HG03097 (cell line): ENCODE results near the gene CBLIF.
A peak's percentile ranks its signal among the peaks of the same experiment; 100 is the strongest.
"Not testable (repeated sequence)": the region's sequence is repeated elsewhere in the genome, so short reads cannot be mapped to it uniquely, and the experiment has no call there.

Source experiments
- ATAC-seq: cut with Tn5 transposase; IDR thresholded peaks from one replicate; pipeline ENCODE4 v1.9.1; 2021; ENCODE audit not compliant: unreplicated experiment, low FRiP score

Gene CBLIF

DNA sequence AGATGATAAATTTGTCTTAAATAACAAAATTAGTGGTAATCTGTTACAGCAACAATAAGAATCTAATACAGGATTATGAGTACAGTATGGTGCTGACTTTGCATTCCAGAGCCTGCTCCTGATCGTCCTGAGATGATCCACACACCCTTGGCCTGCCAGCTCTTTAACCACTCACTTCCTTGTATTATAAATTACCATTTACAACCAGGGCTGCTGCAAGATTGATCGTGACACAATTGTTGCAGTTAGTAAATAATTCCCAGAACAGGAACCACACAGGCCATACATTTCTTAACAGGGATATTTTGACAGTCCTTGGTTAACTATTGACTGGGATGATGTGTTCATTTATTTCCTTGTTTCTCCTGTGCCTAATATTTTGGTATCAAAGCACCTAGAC, 3.8 kb upstream of the CBLIF start:
- ATAC-seq, result no peak

DNA sequence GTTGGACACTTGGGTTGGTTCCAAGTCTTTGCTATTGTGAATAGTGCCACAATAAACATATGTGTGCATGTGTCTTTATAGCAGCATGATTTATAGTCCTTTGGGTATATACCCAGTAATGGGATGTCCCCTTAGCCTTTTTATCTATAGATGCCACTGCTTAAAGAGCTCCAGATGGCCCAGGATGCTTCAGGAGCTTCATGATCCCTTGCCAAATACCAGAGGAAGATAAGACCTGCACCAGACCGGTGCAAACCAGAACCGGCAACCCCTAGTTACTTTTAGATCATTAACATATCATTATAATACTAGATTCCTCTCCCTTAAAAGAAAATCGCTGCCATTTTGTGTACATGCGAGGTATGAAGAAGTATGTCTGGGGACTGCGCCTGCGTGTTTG, 3.1 kb upstream of the CBLIF start:
- not testable (repeated sequence) for ATAC-seq

DNA sequence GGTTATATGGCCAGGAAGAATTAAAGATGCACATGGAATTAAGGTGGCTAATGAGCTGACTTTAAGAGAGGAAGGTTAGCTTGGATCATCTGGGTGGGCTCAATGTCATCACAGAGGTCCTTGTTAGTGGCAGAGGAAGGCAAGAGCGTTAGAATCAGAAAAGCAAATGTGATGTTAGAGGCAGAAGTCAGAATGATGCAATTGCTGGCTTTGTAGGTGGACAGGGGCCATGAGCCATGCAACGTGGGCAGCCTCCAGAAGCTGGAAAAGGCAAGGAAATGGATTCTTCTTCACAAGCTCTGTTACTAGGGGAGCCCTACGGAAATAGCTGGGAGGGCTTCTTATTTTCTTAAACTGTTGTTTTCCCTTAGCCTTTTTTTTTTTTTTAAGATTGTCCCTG, 2.3 kb upstream of the CBLIF start:
- ATAC-seq, result no peak

DNA sequence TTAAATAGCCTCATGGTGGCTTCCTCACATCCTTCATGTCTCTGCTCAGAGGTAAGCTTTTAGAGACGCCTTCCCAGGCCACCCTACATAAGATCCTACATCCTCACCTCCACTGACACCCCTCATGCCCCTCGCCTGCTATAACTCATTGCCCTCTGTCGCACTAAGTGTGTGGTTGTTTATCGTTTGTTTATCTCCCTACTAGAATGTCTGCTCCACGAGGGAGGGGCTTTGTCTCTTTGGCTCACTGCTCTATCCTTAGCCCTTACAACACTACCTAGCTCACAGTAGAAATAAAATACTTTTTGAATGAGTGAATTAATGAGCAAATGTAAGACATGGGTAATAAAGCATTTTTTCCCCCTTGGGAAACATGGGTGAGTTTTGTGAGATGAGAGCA, 1.3 kb upstream of the CBLIF start:
- no peak for ATAC-seq

DNA sequence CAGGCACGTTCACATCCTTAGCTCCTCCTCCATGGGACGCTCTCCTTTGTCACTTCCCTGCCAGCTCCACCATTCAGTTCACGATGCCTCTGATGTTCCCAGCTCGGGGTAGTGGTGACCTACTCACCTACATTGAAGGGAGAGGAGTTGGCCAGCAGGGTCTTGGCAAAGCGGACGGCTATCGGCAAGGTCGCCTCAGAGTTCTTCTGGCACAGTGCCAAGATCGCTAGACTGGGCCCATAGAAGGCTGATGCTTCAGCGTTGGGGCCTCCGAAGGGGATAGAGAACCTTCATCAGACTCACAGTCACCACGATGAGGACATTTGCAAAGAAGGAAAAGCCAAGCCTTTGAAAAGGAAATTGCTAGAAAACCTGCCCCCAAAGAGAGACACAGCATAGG, 3.0 kb downstream of the CBLIF start:
- ATAC-seq, result no peak

DNA sequence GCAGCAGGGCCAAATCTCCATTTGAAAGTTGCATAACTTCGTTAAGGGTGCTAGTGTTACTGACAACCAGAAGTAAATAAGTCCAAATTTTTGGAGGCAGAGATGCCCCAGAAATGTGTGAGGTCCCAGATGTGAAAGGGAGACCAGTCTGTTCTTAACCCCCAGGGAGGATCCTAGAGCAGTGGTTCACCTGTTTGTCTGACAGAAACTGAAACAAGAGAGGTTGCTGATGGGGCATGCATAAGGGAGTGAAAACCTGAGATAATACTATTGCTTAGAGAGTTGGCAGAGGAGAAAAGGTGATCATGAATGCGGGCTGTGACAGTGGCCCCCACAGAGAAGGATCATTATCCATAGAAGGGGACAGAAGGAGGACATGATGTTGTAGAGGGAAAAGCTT, 3.8 kb downstream of the CBLIF start:
- ATAC-seq, result peak; percentile 67

DNA sequence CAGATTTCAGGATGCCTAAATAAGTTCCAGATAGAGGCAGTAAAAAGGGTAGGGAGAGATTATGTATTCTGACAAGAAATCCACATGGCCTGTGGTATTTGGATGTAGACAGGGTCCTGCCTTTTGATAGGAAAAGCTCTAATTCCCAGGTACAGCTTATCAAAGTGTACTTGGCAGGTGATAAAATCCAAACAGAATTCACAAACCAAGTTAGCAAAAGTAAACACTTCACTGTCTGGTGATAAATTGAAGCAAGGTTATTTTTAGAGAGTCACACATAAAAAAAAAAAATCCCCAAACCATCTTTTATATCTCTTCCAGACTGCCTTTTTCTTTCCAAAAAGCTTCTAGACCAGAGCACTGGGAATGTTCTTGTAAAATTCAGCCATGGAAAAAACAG, 5.7 kb downstream of the CBLIF start:
- no peak for ATAC-seq

DNA sequence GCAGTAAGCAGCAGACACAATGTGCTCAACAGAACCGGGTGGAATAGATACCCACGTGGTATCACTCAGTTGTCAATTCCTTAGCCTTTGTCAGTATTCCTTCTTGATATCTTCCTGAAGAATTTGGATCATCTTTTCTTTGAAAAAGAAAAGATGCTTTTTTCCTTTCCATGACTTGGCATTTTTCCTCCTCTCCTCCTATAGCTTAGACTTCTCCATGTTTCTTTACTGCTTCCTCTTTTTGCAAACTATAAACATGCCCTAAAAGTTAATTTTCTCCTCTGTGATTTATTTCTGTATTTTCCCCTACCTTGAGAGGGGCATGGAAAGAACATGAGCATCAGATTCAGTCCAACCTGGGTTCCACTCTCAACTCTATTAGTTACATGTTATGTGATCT, 11.7 kb downstream of the CBLIF start:
- ATAC-seq, result no peak

DNA sequence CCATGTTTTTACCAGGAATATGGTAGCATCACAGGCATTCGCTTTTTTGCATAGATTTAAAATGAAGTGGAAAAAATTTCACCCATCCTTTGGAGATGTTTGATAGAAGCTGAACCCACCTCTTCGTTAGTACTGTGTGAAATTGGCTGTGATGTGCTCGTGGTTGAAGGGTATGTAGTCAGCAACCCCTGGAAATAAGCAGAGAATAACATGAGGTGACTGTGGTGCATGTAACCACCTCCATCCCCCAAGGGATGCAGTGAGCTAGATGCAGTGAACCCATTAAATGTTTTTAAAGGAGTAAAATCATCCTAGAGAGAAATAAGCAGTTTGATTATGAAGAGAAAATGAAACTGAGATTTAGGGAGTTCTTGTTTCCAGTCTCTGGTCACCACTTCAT, 15.9 kb downstream of the CBLIF start:
- no peak for ATAC-seq

DNA sequence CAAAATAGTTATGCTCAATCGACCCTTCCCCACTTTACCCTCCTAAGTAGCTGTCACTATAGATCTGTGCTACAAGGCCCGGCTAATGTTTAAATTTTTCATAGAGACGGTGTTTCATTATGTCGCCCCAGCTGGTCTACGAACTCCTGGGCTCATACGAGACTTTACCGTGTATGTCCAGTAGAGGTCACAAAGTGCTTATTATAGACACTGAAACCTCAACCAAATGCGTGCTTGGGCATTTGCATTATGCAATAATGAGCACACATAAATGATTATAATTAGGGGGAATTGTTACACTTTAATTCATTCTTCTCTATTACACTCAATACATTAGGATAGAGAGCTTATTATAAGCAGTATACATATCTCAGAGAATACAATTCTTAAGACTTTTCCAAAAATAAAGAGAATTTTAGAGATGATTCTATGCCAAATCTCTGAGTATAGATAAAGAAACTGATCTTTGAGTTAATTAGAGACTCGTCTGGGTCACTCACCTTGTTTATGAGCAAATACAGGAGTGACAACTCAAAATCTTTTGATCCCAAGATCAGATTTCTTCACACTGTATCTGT, 22.2 kb downstream of the CBLIF start:
- ATAC-seq, result peak; percentile 69

DNA sequence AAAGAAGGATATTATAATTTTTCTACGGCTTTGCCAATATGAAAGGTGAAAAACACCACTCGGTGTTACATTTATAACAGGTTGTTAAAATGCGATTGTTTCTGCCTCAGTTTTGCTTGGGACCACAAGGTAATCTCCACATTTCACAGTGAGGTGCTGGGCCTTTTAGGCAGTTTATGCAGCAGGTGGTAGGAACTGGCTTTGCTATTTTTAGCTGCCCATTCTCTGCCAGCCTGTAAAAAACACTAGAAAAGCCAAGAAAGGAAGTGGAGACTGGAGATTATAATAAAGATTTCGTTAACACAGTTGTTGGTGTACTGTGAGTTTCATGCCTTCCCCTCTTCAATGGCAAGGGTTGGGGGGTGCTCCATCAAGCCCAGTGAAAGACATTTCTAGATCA, 26.7 kb downstream of the CBLIF start:
- ATAC-seq, result no peak

DNA sequence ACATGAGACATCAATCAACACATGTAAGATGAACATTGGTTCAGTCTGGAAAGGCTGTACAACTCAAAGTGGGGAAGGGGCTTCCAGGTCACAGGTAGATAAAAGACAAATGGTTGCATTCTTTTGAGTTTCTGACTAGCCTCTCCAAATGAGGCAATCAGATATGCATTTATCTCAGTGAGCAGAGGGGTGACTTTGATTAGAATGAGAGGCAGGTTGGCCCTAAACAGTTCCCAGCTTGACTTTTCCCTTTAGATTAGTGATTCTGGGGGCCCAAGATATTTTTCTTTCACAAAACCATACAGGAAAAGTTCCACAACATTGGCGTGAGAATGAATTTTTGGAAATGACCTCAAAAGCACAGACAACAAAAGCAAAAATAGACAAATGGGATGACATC, 28.9 kb downstream of the CBLIF start:
- not testable (repeated sequence) for ATAC-seq

DNA sequence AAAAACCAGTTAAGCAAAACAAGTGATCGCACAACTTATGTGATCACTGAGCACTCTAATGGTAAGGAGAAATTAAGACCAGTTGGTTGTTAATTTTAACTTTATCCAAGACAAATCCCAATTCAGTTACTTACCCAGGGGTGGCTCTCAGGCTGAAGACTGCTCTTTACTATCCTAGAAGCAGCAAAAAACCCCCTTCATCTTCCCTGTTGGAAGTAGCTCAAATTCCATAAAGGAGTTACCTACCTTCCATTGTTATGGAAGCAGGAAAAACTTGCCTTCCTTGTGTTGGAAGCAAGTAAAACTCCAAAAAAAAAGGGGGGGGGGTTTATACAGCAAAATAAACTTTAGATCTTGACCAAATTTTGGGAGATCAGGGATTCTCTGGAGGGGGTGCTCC, 29.5 kb downstream of the CBLIF start:
- ATAC-seq, result no peak

DNA sequence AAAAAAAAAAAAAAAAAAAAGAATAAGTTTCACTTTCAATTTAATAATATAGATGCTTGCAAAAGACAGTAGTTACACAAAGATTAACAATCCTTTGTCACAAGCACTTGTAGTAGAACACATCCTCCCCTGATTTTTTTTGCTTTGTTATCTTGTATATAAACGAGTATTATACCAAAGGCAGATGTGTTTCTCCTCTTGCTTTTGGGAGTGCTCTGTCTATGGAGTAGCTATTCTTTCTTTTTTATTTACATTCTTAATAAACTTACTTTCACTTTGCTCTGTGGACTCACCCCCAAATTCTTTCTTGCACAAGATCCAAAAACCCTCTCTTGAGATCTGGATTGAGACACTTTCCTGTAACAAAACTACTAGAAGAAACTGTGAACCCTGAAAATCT, 31.3 kb downstream of the CBLIF start:
- no peak for ATAC-seq

DNA sequence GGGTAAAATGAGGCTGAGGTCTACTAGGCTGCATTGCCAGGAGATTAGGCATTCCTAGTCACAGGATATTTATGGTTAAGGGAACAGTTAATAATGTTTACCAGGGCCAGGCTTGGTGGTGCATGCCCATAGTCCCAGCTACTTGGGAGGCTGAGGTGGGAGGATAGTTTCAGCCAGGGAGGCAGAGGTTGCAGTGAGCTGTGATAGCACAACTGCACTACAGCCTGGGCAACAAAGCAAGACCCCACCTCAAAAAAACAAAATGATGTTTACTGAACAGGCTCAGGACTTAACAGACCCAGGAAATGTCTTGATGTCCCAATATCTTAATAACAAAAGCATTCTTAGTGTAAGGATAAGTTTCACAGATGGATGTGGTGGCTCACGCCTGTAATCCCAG, 31.9 kb downstream of the CBLIF start:
- ATAC-seq, result no peak

DNA sequence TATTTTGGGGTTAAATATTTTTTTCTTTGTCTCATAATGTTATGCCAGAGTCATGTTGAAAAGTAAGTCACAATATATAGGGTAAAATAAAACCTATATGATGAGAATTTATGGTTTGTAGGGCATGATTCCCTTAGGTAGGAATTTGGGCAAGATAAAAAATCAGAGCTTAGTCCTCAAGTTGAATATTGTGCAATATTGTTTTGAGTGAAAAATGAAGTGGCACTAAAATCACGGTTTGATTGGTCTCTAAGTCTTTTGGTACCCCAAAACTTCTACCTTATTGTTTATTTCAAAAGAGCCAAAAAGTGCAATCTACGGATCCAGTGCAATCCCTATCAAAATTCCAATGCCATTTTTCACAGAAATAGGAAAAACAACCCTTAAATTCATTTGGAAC, 33.1 kb downstream of the CBLIF start:
- no peak for ATAC-seq

DNA sequence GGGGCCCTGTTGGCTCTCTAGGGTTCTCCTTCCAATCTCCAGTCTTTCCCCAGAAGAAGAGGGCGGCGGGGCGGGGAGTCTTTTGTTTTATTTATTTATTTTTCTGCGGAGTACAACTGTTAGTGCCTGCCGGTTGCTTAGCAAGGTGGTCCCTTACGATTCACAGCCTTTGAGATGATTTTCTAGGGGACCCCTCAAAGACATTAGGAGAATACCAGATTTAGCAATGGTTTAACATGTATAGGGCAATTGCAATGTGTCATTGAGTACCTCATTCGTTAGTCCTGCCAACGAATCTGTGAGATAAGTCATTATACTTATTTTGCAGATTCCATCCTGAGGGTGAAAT, 34.4 kb downstream of the CBLIF start:
- ATAC-seq, result no peak

DNA sequence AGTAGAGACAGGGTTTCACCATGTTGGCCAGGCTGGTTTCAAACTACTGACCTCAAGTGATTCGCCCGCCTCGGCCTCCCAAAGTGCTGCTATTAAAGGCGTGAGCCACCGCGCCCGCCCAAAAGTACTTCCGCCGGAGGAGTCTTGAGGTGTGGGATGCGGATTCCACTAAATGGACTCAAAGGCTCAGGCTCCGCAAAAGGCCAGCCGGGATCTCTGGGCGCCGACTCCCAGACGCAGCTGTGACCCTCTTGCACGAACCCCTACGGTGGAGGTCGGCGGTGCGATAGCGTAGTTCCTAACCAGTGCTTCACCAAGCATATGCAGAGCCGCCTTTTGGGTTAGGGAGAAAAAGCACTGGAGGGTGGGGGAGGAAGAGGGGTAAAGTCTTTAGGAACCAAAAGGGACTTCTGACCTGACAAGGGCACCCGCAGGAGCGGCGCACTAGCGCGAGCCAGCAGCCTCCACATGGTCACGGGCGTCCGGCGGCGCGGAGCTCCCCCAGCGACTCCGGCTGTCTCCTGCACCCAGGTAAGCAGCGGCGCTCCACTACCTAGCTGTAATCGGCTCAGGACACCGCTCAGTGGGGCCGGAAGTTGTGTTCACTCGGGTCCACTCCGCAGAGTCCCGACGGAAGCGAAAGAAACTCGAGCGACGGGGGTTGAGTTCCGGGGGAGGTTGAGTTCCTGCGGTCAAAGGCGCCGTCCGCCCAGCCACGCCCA, 34.9 kb downstream of the CBLIF start, which contains the start of gene MRPL16:
Gene MRPL16, minus strand, starts transcription at position 590 of the 722 bp plus-strand sequence. Its CDS starts 120 bp downstream, at position 470.
- ATAC-seq, result peak; percentile 95

DNA sequence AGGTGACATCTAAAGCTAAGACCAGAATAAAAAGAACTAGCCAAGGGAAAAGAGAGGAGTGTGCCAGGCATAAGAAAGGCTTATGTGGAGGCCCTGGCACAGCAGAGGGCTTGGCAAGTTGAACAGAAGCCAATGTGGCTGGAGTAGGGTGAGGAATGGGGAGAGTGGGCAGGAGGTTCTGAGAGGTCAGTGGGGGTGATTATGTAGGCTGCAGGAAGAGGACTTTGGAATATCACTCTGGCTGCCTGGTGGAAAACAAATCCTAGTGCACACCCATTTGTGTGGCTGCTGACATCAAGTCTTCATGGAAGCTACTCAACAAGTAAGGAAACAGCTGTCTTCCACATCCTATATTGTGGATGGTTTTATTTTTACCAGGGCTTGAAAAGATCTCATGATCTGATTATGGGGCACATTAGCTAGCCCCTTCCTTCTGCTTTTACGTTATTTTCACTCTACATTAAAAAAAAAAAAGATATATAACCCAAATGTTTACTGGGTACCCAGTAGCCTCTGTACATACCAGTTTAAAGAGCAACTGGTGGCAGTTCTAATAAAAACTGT, 38.2 kb downstream of the CBLIF start:
- no peak for ATAC-seq

DNA sequence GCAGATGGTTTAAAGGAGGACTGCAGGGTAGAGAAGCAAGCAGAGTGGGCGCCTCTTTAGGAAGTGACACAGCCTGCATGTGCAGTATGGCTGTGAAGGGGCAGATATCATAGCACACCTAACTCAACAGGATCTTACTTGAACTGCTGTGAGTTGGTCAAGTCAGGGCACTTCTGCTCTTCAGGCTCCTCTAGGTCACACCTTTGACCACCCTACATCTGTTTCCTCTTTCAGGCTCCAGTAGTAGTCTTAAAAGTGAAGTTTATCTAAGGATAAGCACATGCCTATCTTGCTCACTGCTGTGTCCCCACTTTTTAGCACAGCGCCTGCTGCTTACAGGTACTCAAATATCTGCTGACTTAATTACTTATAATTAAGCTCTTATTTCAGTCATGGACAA, 41.2 kb downstream of the CBLIF start:
- no peak for ATAC-seq

DNA sequence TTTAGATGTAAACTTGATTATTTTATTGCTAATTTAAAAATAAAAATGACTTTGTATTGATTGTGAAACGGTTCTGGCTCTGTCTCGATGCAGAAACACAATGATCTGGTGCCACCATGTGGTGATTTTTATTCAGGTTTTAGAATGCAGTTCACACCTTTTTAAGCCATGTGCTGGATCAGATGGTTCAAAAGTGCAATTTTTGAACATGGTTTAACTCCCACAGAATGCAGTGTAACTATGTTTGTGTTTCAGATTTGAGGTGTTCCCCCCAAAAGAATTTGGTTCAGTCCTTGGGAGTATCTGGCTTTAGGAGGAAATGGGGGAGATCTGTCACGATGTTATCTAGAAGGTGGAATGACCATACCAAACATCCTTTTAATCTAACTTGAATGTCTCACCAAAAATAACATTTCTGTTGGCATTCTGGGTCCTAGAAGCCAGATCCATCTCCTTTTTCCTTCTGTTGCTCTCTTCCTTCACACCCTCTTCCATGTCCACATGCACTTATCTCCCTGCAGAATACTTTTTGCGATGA, 42.6 kb downstream of the CBLIF start:
- ATAC-seq, result no peak

DNA sequence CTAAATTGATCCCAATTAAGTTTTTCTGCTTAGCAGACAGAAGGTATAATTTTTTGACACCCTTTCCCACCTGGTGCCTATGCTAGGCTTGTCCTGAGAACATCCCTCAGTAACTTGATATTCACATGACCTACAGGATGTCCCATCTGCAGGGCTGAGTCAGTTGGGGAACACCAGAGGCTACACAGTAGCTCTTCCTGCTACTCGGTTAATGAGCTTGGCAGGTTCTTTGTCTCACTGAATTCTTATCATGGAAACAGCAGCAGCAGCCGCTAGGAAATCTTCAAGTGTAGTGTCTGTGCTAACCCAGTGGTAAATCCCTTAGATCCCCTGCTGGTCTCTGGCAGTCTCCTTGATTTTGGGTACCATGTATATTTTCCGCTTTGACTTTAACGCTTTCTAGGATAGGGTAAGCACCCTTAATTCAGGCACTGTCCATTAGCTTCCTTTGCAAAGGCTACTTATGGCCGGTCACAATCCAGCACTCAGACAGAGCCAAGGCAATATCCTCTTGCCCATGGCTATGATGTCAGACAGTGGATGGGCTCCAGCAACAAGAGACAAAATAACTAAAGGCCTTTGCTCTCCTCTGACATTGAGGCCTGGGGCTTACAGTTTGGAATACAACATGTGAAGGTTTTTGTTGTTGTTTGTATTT, 43.2 kb downstream of the CBLIF start:
- ATAC-seq, result no peak
